ENCODE data around the gene PTH1R.

The PTH1R gene

DNA sequence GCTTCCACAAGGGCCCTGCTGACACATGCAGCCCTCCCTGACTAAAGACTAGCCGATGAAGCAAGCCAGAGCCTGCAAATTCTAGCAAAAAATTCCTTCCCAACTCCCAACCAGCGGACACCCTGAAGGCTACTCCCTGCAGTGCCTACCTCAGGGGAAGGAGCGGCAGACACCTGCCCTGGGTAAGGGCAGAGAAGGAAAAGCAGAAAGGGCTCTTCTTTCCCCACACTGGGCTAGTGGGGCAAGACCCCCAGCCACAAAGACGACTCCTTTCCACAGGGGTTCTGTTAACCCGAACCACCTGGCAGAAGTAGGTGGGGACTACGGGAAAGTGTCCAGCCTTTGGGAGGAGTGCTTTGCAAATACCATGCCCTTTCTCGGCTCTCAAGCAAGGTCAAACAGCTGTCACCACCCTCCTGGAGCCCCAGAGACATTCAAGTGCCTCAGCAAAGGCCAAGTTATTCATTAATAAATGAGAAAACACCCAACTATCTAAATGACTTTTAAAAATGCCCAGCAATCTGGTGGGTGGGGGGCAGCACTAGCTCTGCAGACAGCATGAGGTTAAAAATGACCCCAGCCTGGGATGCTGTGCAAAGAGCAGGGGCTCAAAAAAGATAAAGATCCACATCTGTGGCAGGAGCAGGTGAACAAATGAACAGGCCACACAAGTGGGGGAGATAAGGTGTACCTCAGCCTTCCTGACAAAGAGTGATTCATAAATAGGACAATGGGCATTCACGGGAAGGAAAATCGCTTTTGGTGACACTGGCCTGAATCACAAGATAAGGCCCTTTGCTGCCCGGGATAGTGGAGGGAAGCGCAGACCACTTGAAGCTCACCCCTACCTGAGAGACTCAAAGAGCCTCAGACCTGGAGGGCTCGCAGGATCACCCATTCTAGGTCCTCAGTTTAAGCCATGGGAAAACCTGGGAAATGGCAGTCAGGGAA lies 66.0 kb downstream of the PTH1R start:
- peak overlapping the region; percentile 81 for H3K27ac ChIP-seq
- CTCF ChIA-PET = interaction anchor here (0.5 kb wide), 1 partner anchor 60 kb away, joined by 3 read pairs; no protein-coding TSS in a partner anchor
- POLR2A ChIA-PET (ENCODE audit: low non-redundant PET) = no interaction called here
- TF ChIP-seq, protein P1, sequence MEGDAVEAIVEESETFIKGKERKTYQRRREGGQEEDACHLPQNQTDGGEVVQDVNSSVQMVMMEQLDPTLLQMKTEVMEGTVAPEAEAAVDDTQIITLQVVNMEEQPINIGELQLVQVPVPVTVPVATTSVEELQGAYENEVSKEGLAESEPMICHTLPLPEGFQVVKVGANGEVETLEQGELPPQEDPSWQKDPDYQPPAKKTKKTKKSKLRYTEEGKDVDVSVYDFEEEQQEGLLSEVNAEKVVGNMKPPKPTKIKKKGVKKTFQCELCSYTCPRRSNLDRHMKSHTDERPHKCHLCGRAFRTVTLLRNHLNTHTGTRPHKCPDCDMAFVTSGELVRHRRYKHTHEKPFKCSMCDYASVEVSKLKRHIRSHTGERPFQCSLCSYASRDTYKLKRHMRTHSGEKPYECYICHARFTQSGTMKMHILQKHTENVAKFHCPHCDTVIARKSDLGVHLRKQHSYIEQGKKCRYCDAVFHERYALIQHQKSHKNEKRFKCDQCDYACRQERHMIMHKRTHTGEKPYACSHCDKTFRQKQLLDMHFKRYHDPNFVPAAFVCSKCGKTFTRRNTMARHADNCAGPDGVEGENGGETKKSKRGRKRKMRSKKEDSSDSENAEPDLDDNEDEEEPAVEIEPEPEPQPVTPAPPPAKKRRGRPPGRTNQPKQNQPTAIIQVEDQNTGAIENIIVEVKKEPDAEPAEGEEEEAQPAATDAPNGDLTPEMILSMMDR (conservative IDR thresholded peaks at IDR 0.05; ENCODE audit: low read depth) = no peak
- peak; percentile 42 for DNase-seq (ENCODE audit: low spot score)

DNA sequence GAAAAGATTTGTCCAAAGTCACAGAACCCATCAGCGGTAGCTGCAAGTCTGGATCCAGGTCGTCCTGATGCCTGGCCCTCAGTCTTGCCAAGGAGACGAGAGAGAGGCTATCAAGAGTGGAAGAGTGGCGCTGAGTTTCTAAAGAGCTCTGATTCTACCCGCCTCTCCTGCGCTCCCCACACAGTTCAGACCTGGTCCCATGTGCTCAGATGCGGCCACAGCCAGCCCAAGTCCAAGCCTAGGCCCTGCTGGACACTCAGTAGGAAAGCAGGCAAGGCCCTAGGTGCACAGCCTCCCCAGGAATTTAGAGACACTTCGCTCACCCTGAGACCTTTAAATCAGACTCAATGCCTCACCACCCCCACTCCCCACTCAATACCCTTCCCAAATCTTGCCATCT lies 66.7 kb downstream of the PTH1R start:
- ChIA-PET POLR2A (ENCODE audit: low non-redundant PET) (no interaction called here), CTCF (interaction anchor here (0.9 kb wide), 1 partner anchor 36 kb away, joined by 3 read pairs; no protein-coding TSS in a partner anchor)
- TF ChIP-seq, protein P1 (conservative IDR thresholded peaks at IDR 0.05; ENCODE audit: low read depth) = no peak
- H3K27ac ChIP-seq = peak overlapping the region; percentile 81
- no peak for DNase-seq (ENCODE audit: low spot score)

DNA sequence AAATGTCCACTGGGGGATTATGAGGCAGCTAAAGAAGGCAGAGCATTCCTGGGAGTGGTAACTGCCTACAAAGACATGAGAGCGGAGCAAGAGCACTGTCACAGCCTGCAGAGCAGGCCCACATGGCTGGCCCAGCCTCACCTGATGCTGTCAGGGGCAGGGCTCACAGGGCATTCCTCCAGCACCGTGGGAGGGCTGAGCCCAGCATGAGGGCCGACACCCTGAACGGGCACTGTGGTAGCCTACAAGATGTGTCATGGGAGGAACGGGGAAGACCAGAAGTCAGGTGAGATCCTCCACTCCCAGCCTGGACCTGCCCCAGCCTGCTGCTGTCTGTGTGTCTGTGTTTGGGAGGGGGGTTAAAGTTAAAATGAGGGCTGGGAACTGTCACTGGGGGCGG lies 68.9 kb downstream of the PTH1R start:
- peak overlapping the region; percentile 75 for H3K27ac ChIP-seq
- TF ChIP-seq, protein P1 (conservative IDR thresholded peaks at IDR 0.05; ENCODE audit: low read depth) = no peak

DNA sequence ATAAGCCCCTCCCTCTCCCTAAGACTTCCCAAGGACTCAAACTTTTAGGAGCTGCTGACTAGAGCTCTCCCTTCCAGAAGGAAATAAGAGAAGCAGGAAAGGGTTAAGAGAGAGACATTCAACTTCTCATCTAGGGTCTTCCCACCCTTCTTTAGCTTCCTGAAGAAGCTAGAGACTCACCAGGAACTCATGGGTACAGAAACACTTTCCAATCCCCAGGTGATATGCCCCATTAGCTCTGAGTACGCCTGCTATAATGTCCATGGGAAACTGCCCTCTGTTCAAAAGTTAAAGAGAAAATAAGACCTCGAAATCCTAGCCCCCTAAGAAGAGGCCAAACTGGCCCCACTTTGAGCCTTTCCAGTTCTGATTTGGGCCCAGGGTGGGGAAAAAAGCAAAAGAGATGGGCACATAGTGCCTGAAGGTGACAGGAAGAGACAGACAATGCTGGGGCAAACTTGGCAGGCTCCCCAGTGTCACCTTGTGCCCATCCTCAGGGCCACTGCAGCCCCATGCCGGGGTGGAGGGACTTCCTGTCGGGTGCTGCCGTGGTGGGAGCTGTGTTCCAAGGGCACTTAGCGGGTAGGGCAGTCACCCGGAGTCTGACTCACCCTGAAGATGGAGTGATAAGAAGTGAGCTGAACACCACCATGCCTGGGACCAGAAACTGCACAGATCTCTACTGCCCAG lies 69.5 kb downstream of the PTH1R start:
- ChIA-PET POLR2A (ENCODE audit: low non-redundant PET) (no interaction called here), CTCF (no interaction called here)
- TF ChIP-seq, protein P1 (conservative IDR thresholded peaks at IDR 0.05; ENCODE audit: low read depth) = no peak
- H3K27ac ChIP-seq = peak overlapping the region; percentile 75
- DNase-seq (ENCODE audit: low spot score) = no peak

More for the DNA sequence above, 68.9 kb downstream of the PTH1R start:
- no peak for DNase-seq (ENCODE audit: low spot score)
- ChIA-PET POLR2A (ENCODE audit: low non-redundant PET) (no interaction called here), CTCF (no interaction called here)

DNA sequence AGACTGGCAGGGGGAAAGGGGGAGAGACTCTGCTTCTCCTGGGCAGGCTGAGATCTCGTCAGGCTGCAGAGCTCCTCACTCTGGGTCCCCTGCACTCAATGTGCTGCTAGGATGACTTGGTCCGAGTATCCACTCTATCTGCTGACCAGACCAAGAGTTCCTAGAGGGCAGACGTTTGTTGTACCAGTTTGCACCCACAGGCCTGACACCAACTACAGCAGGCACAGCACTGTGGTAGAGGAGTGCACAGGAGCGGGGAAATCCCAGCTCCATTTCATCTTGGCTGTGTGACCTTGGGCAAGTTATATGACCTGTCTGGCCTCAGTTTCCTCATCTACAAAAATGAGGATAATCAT lies 70.0 kb downstream of the PTH1R start:
- POLR2A ChIA-PET (ENCODE audit: low non-redundant PET) = no interaction called here
- TF ChIP-seq, protein P1 (conservative IDR thresholded peaks at IDR 0.05; ENCODE audit: low read depth) = no peak
- CTCF ChIA-PET = no interaction called here

DNA sequence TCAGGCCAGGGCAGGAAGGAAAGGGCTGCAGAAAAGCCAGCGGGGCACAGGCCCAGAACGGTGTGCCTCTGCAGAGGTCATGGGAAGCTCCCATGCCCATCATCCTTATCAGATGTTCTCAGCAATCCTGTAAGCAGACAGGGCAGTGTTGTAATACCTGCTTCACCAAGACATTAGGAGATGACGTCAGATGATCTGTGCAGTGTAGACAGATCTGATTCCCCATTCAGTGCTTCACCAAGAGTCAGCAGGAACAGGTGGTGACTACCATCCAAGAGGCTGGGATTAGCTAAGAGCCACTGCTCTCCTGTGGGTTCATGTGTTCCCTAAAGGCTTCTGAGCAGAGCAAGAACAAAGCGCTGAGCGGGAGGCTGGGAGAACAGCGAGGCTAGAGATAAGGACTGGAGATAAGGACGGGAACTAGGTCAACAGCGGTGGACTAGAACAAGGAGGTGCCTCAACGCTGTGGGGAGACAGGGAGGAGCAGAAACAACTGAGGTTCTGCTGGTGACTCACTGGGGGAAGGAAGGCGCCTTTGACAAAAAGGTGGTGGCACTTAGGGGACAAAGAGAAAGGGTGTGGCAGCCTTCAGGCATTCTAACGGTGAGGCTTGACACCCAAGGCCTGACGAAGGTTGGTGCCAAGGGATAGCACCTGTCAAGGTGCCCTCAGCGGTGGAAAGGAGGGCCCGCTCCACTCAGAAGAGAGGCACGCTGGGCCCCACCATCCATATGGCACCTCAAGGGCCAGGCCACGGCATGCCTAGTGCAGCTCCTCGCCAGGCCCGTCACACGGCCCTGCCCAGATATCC lies 70.7 kb downstream of the PTH1R start:
- H3K27ac ChIP-seq = peak overlapping the region; percentile 75
- TF ChIP-seq, protein P1 (conservative IDR thresholded peaks at IDR 0.05; ENCODE audit: low read depth) = no peak
- CTCF ChIA-PET = interaction anchor here (0.6 kb wide), 1 partner anchor 10 kb away, joined by 3 read pairs; no protein-coding TSS in a partner anchor
- no peak for DNase-seq (ENCODE audit: low spot score)
- POLR2A ChIA-PET (ENCODE audit: low non-redundant PET) = no interaction called here

More for the DNA sequence above, 70.0 kb downstream of the PTH1R start:
- no peak for DNase-seq (ENCODE audit: low spot score)
- peak overlapping the region; percentile 75 for H3K27ac ChIP-seq

Data from RWPE1 (cell line).